ENCODE measurements around the gene ANKDD1B.
"Not testable (repeated sequence)": the region's sequence is repeated elsewhere in the genome, so short reads cannot be mapped to it uniquely, and the experiment has no call there.

Gene ANKDD1B

GRCh38 chr5:75660678-75661465, 49.6 kb downstream of the ANKDD1B start:
- DNase-seq (ENCODE audit: low read depth), result no peak

- no peak for DNase-seq (ENCODE audit: low read depth)
Observed at GRCh38 chr5:75662061-75662460, 50.8 kb downstream of the ANKDD1B start.

- DNase-seq (ENCODE audit: low read depth), result no peak
Observed at GRCh38 chr5:75663579-75664284, 52.5 kb downstream of the ANKDD1B start.

GRCh38 chr5:75664979-75665378, 53.7 kb downstream of the ANKDD1B start:
- no peak for DNase-seq (ENCODE audit: low read depth)

- DNase-seq (ENCODE audit: low read depth), result no peak
Observed at GRCh38 chr5:75666801-75667200, 55.5 kb downstream of the ANKDD1B start.

GRCh38 chr5:75667586-75667985, 56.3 kb downstream of the ANKDD1B start:
- no peak for DNase-seq (ENCODE audit: low read depth)

- no peak for DNase-seq (ENCODE audit: low read depth)
Observed at GRCh38 chr5:75668445-75668844, 57.2 kb downstream of the ANKDD1B start.

GRCh38 chr5:75668977-75669689, 57.9 kb downstream of the ANKDD1B start:
- DNase-seq (ENCODE audit: low read depth), result peak; percentile 14

GRCh38 chr5:75670577-75670976, 59.3 kb downstream of the ANKDD1B start:
- DNase-seq (ENCODE audit: low read depth), result no peak

- no peak for DNase-seq (ENCODE audit: low read depth)
Observed at GRCh38 chr5:75671506-75671905, 60.3 kb downstream of the ANKDD1B start.

- no peak for DNase-seq (ENCODE audit: low read depth)
Observed at GRCh38 chr5:75672616-75673015, 61.4 kb downstream of the ANKDD1B start.

- DNase-seq (ENCODE audit: low read depth), result no peak
Observed at GRCh38 chr5:75675783-75676182, 64.5 kb downstream of the ANKDD1B start.

GRCh38 chr5:75677607-75678006, 66.4 kb downstream of the ANKDD1B start:
- no peak for DNase-seq (ENCODE audit: low read depth)

- DNase-seq (ENCODE audit: low read depth), result no peak
Observed at GRCh38 chr5:75678155-75678554, 66.9 kb downstream of the ANKDD1B start.

- no peak for DNase-seq (ENCODE audit: low read depth)
Observed at GRCh38 chr5:75681125-75681830, 70.0 kb downstream of the ANKDD1B start.

GRCh38 chr5:75685141-75685540, 73.9 kb downstream of the ANKDD1B start:
- no peak for DNase-seq (ENCODE audit: low read depth)

- no peak for DNase-seq (ENCODE audit: low read depth)
Observed at GRCh38 chr5:75686480-75686879, 75.2 kb downstream of the ANKDD1B start.

- DNase-seq (ENCODE audit: low read depth), result no peak
Observed at GRCh38 chr5:75690669-75691068, 79.4 kb downstream of the ANKDD1B start.

GRCh38 chr5:75694781-75695180, 83.5 kb downstream of the ANKDD1B start:
- no peak for DNase-seq (ENCODE audit: low read depth)

GRCh38 chr5:75695472-75696351, 84.5 kb downstream of the ANKDD1B start:
- DNase-seq (ENCODE audit: low read depth), result not testable (repeated sequence)

GRCh38 chr5:75701856-75702255, 90.6 kb downstream of the ANKDD1B start:
- DNase-seq (ENCODE audit: low read depth), result no peak
